ENCODE results near the gene MYL4.

DNA sequence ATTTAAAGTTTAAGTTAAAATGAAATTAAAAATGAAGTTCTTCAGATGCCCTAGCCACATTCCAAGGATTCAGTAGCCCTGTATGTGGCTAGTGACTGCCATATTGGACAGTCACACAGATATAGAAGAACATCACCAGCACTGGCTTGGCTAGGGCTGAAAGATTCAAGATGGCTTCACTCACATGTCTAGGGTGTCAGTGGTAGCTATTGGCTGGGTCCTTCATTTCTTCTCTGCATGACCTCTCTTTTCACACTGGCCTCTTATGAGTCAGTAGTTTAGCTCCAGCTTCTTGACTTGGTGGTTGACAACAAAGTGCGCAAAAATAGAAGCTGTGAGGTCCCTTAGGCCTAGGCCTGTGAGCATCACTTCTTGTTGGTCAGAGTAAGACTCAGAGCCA lies 18.4 kb upstream of the MYL4 start:
- TF ChIP-seq, protein P1, sequence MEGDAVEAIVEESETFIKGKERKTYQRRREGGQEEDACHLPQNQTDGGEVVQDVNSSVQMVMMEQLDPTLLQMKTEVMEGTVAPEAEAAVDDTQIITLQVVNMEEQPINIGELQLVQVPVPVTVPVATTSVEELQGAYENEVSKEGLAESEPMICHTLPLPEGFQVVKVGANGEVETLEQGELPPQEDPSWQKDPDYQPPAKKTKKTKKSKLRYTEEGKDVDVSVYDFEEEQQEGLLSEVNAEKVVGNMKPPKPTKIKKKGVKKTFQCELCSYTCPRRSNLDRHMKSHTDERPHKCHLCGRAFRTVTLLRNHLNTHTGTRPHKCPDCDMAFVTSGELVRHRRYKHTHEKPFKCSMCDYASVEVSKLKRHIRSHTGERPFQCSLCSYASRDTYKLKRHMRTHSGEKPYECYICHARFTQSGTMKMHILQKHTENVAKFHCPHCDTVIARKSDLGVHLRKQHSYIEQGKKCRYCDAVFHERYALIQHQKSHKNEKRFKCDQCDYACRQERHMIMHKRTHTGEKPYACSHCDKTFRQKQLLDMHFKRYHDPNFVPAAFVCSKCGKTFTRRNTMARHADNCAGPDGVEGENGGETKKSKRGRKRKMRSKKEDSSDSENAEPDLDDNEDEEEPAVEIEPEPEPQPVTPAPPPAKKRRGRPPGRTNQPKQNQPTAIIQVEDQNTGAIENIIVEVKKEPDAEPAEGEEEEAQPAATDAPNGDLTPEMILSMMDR (IDR thresholded peaks at IDR 0.05; ENCODE audit: low read length): no peak
- no peak for TF ChIP-seq EZH2 (IDR thresholded peaks at IDR 0.05; ENCODE audit: borderline replicate concordance, low read length)
